Progenitor cell of endocrine pancreas (in vitro differentiated cells): Measurements from ENCODE around the gene MLPH. TPM values are rescaled to one million over a fixed set of nuclear protein-coding genes. Genes with fewer than 3 reads are reported as not detected.

Experiments used
- DNase-seq: peaks from one replicate; pipeline ENCODE4 v3.0.0; 2021; ENCODE audit warnings: low spot score; ENCODE audit not compliant: unreplicated experiment
- H3K27ac Mint-ChIP-seq: 2 replicates; pipeline ENCODE4 v1.8.0; 2021; ENCODE audit warnings: mild to moderate bottlenecking, moderate library complexity, mixed read lengths
- H3K27me3 Mint-ChIP-seq: 2 replicates; pipeline ENCODE4 v1.8.0; 2021; ENCODE audit warnings: mixed read lengths
- H3K36me3 Mint-ChIP-seq: 2 replicates; pipeline ENCODE4 v1.8.0; 2022; ENCODE audit warnings: mixed read lengths; ENCODE audit not compliant: insufficient read depth
- H3K4me1 Mint-ChIP-seq: 2 replicates; pipeline ENCODE4 v1.8.0; 2021; ENCODE audit warnings: low read depth, mixed read lengths
- H3K4me3 Mint-ChIP-seq: 2 replicates; pipeline ENCODE4 v1.8.0; 2021; ENCODE audit warnings: low read depth, mild to moderate bottlenecking, moderate library complexity, mixed read lengths
- H3K9me3 Mint-ChIP-seq: 2 replicates; pipeline ENCODE4 v1.8.0; 2021; ENCODE audit warnings: low read depth, mixed read lengths
- CTCF ChIP-seq: fragments of 200-600 bp; sonication (generic); IDR thresholded peaks from one replicate; pipeline ENCODE4 v1.5.0; 2021; ENCODE audit warnings: antibody characterized with exemption, mild to moderate bottlenecking; ENCODE audit not compliant: unreplicated experiment
- total RNA-seq: library from RNA; stranded (reverse); gene quantifications from 2 replicates; pipeline ENCODE4 v1.2.1, GENCODE V29; 2021

The MLPH gene
- total RNA-seq, 1 donor from 2014 or later = 1.2 TPM

GRCh38 chr2:237474931-237475703, 11.9 kb upstream of the MLPH start:
- no peaks in the 10 kb centered on the region for H3K36me3 Mint-ChIP-seq
- TF ChIP-seq CTCF = peak; percentile 88
- H3K4me3 Mint-ChIP-seq = peak overlapping the region; percentile 84
- DNase-seq = peak; percentile 82
- peaks cover 4% of the 10 kb centered on the region for H3K4me1 Mint-ChIP-seq
- no peaks in the 10 kb centered on the region for H3K9me3 Mint-ChIP-seq
- peak overlapping the region; percentile 92 for H3K27ac Mint-ChIP-seq
- H3K27me3 Mint-ChIP-seq = peaks cover 53% of the 10 kb centered on the region

- no peak for TF ChIP-seq CTCF
- Mint-ChIP-seq H3K4me3 (peak overlapping the region; percentile 64), H3K36me3 (no peaks in the 10 kb centered on the region), H3K27me3 (peaks cover 53% of the 10 kb centered on the region), H3K9me3 (no peaks in the 10 kb centered on the region), H3K27ac (no peak overlapping the region), H3K4me1 (peaks cover 4% of the 10 kb centered on the region)
- no peak for DNase-seq
Observed at GRCh38 chr2:237475704-237476141, 11.3 kb upstream of the MLPH start.

GRCh38 chr2:237478095-237478494, 9.0 kb upstream of the MLPH start:
- Mint-ChIP-seq H3K27me3 (peaks cover 64% of the 10 kb centered on the region), H3K36me3 (no peaks in the 10 kb centered on the region), H3K27ac (no peak overlapping the region)

GRCh38 chr2:237478979-237479378, 8.1 kb upstream of the MLPH start:
- TF ChIP-seq CTCF = no peak
- H3K4me3 Mint-ChIP-seq = no peak overlapping the region
- no peak overlapping the region for H3K27ac Mint-ChIP-seq
- no peak for DNase-seq
- H3K4me1 Mint-ChIP-seq = peaks cover 9% of the 10 kb centered on the region
- no peaks in the 10 kb centered on the region for H3K36me3 Mint-ChIP-seq
- no peaks in the 10 kb centered on the region for H3K9me3 Mint-ChIP-seq
- peaks cover 67% of the 10 kb centered on the region for H3K27me3 Mint-ChIP-seq

More at GRCh38 chr2:237478095-237478494, 9.0 kb upstream of the MLPH start:
- peaks cover 7% of the 10 kb centered on the region for H3K4me1 Mint-ChIP-seq
- DNase-seq = no peak
- no peaks in the 10 kb centered on the region for H3K9me3 Mint-ChIP-seq
- no peak overlapping the region for H3K4me3 Mint-ChIP-seq
- TF ChIP-seq CTCF = no peak

- H3K27ac Mint-ChIP-seq = no peak overlapping the region
- H3K4me1 Mint-ChIP-seq = peaks cover 9% of the 10 kb centered on the region
- no peaks in the 10 kb centered on the region for H3K36me3 Mint-ChIP-seq
- no peak for DNase-seq
- H3K27me3 Mint-ChIP-seq = peaks cover 75% of the 10 kb centered on the region
- no peaks in the 10 kb centered on the region for H3K9me3 Mint-ChIP-seq
- no peak overlapping the region for H3K4me3 Mint-ChIP-seq
- TF ChIP-seq CTCF = no peak
Observed at GRCh38 chr2:237479747-237480146, 7.3 kb upstream of the MLPH start.
